Osteocyte (in vitro differentiated cells): ENCODE data around the gene AK9. TPM values are rescaled to one million over a fixed set of nuclear protein-coding genes. Genes with fewer than 3 reads are reported as not detected.
"Not testable (repeated sequence)": the region's sequence is repeated elsewhere in the genome, so short reads cannot be mapped to it uniquely, and the experiment has no call there.

Experiments used
- DNase-seq: peaks from one replicate; pipeline ENCODE4 v3.0.0; 2021; ENCODE audit warnings: mixed read lengths; ENCODE audit not compliant: unreplicated experiment; ENCODE audit errors: extremely low spot score
- H3K27ac Mint-ChIP-seq: one replicate; pipeline ENCODE4 v1.8.0; 2021; ENCODE audit warnings: mild to moderate bottlenecking, mixed read lengths; ENCODE audit not compliant: unreplicated experiment
- H3K27me3 Mint-ChIP-seq: one replicate; pipeline ENCODE4 v1.8.0; 2021; ENCODE audit warnings: mixed read lengths; ENCODE audit not compliant: unreplicated experiment
- H3K36me3 Mint-ChIP-seq: one replicate; pipeline ENCODE4 v1.8.0; 2021; ENCODE audit warnings: mixed read lengths; ENCODE audit not compliant: unreplicated experiment
- H3K4me1 Mint-ChIP-seq: one replicate; pipeline ENCODE4 v1.8.0; 2021; ENCODE audit warnings: mixed read lengths; ENCODE audit not compliant: unreplicated experiment
- H3K4me3 Mint-ChIP-seq: one replicate; pipeline ENCODE4 v1.8.0; 2021; ENCODE audit warnings: mild to moderate bottlenecking, moderate library complexity, mixed read lengths; ENCODE audit not compliant: unreplicated experiment
- H3K9me3 Mint-ChIP-seq: one replicate; pipeline ENCODE4 v1.8.0; 2021; ENCODE audit warnings: mixed read lengths; ENCODE audit not compliant: unreplicated experiment
- CTCF ChIP-seq: fragments of 200-600 bp; sonication (generic); IDR thresholded peaks from 2 replicates; pipeline ENCODE4 v1.5.0; 2021; ENCODE audit warnings: antibody characterized with exemption, mild to moderate bottlenecking, moderate library complexity
- total RNA-seq: library from RNA; stranded (reverse); gene quantifications from 2 replicates; pipeline ENCODE4 v1.2.1, GENCODE V29; 2021

Gene AK9
- total RNA-seq, 1 donor from 2014 or later: 5.3 TPM

GRCh38 chr6:109469591-109470189 is 221.3 kb downstream of the AK9 start:
- H3K27ac Mint-ChIP-seq: no peak overlapping the region
- no peak for DNase-seq
- H3K9me3 Mint-ChIP-seq: no peaks in the 10 kb centered on the region
- H3K4me3 Mint-ChIP-seq: no peak overlapping the region
- H3K4me1 Mint-ChIP-seq: peaks cover 2% of the 10 kb centered on the region
- no peaks in the 10 kb centered on the region for H3K27me3 Mint-ChIP-seq
- TF ChIP-seq CTCF: no peak
- peaks cover 53% of the 10 kb centered on the region for H3K36me3 Mint-ChIP-seq

- no peak for TF ChIP-seq CTCF
- no peaks in the 10 kb centered on the region for H3K9me3 Mint-ChIP-seq
- peaks cover 42% of the 10 kb centered on the region for H3K36me3 Mint-ChIP-seq
- DNase-seq: peak; percentile 0
- no peaks in the 10 kb centered on the region for H3K27me3 Mint-ChIP-seq
- H3K4me1 Mint-ChIP-seq: peaks cover 2% of the 10 kb centered on the region
- no peak overlapping the region for H3K27ac Mint-ChIP-seq
- H3K4me3 Mint-ChIP-seq: no peak overlapping the region
These were observed 223.3 kb downstream of the AK9 start for GRCh38 chr6:109467696-109468095.

GRCh38 chr6:109466212-109466923 is 224.6 kb downstream of the AK9 start:
- no peak for TF ChIP-seq CTCF
- Mint-ChIP-seq H3K27ac (no peak overlapping the region), H3K36me3 (peaks cover 45% of the 10 kb centered on the region), H3K27me3 (no peaks in the 10 kb centered on the region), H3K4me3 (no peak overlapping the region), H3K9me3 (no peaks in the 10 kb centered on the region), H3K4me1 (peaks cover 2% of the 10 kb centered on the region)
- DNase-seq: no peak

GRCh38 chr6:109465772-109466171 is 225.2 kb downstream of the AK9 start:
- Mint-ChIP-seq H3K4me1 (peaks cover 2% of the 10 kb centered on the region), H3K4me3 (no peak overlapping the region), H3K27me3 (no peaks in the 10 kb centered on the region), H3K9me3 (no peaks in the 10 kb centered on the region), H3K27ac (no peak overlapping the region), H3K36me3 (peaks cover 46% of the 10 kb centered on the region)
- TF ChIP-seq CTCF: no peak
- no peak for DNase-seq

- Mint-ChIP-seq H3K4me1 (peaks cover under 1% of the 10 kb centered on the region), H3K9me3 (no peaks in the 10 kb centered on the region), H3K36me3 (peaks cover 26% of the 10 kb centered on the region), H3K27me3 (no peaks in the 10 kb centered on the region), H3K4me3 (no peak overlapping the region), H3K27ac (no peak overlapping the region)
- no peak for TF ChIP-seq CTCF
- DNase-seq: no peak
These were observed 229.1 kb downstream of the AK9 start for GRCh38 chr6:109461733-109462526.

- H3K4me1 Mint-ChIP-seq, H3K9me3 Mint-ChIP-seq, H3K4me3 Mint-ChIP-seq, H3K27ac Mint-ChIP-seq, H3K27me3 Mint-ChIP-seq, DNase-seq: not testable (repeated sequence)
- peaks cover 24% of the 10 kb centered on the region for H3K36me3 Mint-ChIP-seq
These were observed 229.8 kb downstream of the AK9 start for GRCh38 chr6:109461205-109461604.
